Fibroblast of upper back skin (primary cell): ENCODE data around the gene TUBA3E.
A peak's percentile ranks its signal among the peaks of the same experiment; 100 is the strongest.
"Not testable (repeated sequence)": the region's sequence is repeated elsewhere in the genome, so short reads cannot be mapped to it uniquely, and the experiment has no call there.

Source experiments
- DNase-seq: peaks from one replicate; pipeline ENCODE4 v3.0.0-alpha.2; 2013

The TUBA3E gene

DNA sequence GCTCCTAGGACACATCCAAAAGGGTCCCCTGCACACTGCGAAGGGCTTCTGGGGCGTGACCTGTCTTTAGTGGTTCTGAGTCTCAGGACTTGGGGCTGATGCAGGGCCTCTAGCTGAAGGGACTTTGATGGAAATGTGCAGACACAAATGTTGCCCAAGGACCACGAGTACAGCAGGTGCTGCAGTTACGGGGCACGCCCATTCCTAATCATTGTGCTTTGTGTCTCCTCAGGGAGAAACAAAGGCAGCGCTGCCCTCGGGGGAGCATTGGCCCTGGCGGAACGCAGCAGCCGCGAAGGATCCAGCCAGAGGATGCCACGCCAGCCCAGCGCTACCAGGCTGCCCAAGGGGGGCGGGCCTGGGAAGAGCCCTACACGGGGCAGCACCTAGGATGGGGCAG is 8.0 kb downstream of the TUBA3E start:
- no peak for DNase-seq

DNA sequence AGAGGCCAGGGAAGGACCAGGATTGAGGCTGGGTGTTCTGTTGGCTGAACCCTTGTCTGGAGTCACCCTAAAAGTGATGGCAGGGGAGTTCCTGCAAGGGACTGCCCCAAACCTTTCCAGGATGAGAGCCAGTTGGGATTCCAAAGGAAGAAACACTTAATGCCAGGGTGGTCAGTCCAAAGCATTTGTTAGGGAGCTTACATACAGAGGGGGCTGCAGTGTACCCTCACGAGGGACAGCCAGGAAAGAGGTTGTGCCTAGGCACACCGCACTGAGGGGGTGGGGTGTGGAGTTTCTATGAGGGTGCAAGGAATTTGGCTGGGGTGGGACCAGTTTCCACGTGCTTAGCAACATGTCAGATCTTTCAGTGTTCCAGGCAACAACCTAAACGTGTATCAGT is 9.3 kb downstream of the TUBA3E start:
- DNase-seq: not testable (repeated sequence)

DNA sequence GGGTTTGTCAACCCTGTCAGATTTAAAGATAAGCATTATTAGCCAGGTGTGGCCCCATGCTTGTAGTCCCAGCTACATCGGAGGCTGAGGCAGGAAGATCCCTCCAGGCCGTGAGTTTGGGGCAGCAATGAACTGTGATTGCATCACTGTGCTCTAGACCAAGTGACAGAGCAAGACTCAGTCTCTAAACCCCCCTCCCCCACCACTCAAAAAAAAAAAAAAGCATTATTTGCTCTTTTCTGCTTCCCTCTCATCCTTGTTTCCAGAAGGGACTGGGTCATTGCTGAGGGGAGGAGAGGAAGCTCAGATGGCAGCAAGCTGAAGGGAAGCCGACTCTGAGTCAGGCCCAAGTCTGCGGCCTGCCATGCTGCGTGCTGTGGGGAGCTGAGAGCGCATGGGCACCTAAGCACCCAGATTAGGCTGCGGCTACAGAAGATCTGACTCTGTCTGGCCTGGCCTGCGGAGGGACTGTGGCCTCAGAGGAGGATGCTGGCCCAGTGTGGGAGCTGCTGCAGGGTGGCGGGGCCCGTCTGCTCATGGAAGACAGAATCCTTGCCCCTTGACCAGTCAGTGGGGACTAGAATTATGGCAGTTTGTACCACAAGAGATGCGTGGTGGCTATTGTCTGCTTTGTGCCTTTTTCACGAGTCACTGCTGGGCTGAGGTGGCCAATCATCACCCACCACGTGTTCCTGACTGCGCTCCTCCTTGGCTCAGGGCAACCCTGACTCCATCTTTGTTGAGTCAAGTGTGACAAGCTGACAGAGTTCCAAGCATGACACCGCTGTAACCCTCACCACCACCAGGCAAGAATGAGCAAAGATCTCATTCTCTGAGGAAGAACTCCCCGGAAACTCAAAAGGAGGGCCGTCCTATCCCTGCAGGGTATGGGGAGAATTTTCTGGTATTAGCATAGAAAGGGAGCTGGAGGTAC is 10.1 kb downstream of the TUBA3E start:
- DNase-seq: not testable (repeated sequence)

DNA sequence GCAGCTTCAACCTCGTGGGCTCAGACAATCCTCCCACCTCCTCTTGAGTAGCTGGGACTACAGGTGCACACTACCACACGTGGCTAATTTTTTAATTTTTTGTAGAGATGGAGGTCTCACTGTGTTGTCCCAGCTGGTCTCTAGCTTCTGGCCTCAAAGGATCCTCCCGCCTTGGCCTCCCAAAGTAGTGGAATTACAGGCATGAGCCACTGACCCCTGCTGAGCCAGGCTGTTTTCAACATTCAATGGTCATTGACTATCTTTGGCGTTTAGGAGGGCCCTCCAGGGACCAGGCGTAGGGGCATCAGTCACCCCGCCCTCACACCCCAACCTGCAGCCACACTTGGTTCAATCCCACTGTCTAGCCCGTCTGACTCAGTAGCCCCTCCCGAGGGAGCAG is 11.0 kb downstream of the TUBA3E start:
- no peak for DNase-seq

DNA sequence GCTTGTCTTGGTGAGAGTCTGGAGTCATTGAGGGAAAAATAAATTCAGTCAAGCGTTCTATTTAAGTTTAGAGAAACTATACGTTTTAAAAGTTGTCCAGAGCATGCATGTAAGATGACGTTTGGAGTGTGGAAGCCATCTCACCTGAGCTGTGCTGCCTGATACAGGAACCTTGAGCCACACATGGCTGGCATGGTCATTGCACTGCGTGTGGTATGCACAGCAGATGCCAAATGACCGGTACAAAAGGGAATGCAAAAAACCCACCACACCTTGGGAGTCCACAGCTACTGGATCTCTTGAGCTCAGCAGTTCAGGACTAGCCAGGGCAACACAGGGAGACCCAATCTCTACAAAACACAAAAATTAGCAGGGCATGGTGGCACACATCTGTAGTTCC is 11.8 kb downstream of the TUBA3E start:
- DNase-seq: no peak

DNA sequence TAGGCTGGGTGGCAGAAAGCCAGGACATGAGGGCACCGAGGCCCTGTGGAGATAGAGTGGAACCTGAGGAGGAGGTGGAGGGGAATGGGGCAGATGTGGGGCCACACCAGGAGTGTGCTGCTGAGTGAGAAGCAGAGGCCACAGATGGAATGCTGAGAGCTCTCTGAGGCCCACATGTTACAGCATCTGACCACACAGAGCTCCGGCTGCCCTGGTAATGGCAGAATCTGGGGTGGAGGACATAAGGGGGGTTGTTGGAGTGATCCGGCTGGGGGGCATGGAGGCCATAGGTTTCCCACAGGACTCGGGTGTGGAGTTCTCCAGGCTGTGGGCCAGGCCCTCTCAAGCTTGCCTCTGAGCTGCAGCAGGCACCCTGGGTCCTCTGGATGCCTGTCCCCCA is 12.3 kb downstream of the TUBA3E start:
- DNase-seq: no peak

DNA sequence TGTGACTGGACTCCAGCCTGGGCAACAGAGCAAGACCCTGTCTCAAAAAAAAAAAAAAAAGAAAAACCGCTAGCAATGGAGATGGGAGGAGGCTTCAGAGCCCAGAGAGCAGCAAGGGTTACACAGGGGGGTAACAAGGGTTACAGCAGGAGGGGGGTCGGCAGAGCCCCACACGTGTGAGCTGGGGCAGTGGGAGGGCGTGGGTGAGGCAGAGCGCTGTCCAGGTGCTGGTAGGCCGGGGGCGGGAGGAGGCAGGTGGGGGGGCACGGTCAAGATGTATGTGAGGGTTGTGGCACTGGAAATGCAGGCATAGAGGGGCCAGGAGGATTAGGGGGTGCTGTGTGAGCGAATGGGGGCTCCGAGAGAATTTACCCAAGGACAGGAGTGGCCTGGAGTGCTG is 12.8 kb downstream of the TUBA3E start:
- no peak for DNase-seq

DNA sequence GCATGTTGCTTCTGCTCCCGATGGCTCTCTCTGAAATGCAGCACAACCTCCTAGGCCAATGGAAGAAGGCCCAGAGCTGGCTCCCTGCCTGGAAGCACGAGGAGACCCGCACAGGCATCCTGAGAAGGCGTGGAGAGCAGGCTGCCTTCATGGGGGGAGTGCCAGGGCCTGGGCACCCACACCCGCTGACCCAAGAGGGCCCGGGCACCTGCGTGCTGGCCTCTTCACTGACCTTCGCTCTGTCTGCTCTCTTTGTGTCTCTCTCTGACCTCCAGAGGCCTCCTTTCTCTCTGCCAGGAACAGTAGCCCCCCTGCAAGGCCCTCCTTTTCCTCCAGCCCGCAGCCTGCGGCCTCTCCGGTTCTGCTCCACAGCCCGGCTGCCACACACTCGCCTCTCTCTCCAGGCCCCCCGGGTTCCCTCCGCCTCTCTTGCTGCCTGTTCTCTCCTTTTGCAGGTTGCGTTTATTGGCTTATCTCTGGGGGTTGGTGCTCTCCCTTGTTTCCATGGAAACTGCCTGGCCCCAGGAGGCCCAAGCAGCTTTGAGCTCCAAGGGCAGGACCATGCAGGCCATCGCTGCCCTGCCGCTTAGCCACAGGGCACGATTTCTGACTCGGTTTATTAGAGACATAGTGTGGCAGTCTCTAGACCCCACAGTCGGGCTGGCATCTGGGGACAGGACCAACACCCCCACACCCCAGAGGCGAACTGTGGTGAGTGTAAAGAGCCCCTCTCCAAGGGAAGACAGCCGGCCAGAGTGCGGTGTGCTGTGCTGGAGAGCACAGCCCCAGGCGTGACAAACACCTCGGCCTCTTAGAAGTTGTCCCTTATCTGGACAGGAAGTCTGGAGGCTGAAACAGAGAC is 14.5 kb downstream of the TUBA3E start:
- DNase-seq: peak; percentile 31

DNA sequence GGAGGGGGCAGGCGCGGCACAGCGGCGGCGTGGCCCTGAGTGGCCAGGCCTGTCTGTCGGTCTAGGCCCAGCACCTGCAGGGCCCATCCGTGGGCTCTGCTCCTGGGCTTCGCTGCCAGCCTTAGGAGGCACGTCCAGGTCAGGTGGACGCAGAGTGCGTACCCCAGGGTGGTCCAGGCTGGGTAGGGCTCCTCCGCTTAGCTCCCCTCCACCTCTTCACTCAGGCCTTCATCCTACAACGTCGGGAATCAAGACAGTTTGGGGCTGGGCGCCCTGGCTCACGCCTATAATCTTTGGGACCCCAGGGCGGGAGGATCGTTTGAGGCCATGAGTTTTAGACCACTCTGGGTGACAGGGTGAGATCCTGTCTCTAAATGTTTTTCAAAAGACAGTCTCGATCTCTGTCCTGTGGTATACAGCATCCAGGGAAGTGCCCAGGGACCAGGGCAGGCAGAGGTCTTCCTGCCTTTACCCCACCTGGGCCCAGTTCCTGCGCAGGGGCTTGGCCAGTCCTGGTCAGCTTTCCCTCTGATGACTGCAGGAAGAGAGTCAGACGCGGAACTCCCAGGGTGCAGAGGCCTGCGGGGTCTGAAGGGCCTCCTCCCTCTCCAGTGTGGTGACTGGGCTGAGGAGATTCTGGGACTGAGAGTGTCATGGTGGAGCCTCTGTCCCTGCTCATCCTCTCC is 15.3 kb downstream of the TUBA3E start:
- not testable (repeated sequence) for DNase-seq

DNA sequence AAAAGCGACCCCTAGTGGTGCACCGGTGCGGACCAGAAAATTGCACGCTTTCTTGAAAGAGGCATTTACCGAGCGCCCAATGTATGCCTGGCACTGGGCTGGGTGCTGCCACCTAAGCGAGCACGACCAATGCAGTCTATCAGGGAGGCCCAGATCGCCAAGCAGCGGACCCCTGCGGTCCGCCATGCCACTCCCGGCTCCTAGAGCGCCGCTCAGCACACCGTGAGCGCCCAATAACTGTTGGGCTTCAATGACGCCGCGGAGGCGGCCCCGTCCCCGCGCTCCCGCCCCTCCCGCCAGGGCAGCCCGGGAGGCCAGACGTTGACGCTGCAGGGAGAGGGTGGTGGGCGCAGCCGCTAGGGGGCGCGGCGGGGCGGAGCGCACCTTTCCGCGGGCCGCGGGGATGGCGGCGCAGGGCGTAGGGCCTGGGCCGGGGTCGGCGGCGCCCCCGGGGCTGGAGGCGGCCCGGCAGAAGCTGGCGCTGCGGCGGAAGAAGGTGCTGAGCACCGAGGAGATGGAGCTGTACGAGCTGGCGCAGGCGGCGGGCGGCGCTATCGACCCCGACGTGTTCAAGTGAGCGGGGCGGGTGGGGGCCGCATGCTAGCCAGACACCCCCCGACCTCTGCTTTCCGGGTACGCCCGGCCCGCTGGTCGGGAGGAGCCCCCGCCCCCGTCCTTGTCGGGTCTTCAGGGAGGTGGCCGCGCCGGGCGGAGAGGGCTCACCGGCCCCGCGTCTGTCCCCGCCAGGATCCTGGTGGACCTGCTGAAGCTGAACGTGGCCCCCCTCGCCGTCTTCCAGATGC is 16.2 kb downstream of the TUBA3E start, which contains the start of gene MZT2B:
Gene MZT2B, plus strand, starts transcription at position 383 of the 803 bp plus-strand sequence. Its CDS starts 21 bp downstream, at position 404.
- DNase-seq: peak; percentile 85

DNA sequence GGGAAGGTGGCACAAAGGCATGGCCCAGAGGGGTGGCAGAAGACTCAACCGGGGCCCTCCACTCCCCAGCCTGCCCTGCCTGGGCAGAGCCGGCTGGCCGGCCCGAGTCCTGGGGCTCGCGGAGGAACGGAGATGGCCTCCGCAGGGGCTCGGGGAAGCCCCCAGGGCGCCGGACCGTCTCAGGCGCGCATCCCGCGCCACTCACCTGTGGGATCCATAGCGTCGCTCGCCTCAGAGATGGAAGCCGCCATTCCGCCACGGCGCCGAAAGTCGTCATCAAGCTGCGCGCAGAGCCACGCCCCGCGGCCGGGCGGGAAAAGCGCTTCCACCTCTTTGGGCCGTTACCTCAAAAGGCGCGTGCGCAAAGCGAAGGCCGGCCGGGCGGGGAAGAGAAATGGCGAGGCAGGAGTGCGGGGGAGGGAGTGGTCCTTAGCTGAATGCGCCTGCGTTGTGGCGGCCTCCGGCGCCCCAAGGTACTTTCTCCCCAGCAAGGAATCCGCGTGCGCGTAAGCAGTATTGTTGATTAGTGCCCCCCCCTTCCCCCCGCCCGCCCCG is 16.8 kb downstream of the TUBA3E start, which contains the start of gene SMPD4:
Gene SMPD4, minus strand, starts transcription at position 278 of the 555 bp plus-strand sequence. CDS start 5,010 bp downstream, outside the sequence.
- DNase-seq: peak; percentile 96

DNA sequence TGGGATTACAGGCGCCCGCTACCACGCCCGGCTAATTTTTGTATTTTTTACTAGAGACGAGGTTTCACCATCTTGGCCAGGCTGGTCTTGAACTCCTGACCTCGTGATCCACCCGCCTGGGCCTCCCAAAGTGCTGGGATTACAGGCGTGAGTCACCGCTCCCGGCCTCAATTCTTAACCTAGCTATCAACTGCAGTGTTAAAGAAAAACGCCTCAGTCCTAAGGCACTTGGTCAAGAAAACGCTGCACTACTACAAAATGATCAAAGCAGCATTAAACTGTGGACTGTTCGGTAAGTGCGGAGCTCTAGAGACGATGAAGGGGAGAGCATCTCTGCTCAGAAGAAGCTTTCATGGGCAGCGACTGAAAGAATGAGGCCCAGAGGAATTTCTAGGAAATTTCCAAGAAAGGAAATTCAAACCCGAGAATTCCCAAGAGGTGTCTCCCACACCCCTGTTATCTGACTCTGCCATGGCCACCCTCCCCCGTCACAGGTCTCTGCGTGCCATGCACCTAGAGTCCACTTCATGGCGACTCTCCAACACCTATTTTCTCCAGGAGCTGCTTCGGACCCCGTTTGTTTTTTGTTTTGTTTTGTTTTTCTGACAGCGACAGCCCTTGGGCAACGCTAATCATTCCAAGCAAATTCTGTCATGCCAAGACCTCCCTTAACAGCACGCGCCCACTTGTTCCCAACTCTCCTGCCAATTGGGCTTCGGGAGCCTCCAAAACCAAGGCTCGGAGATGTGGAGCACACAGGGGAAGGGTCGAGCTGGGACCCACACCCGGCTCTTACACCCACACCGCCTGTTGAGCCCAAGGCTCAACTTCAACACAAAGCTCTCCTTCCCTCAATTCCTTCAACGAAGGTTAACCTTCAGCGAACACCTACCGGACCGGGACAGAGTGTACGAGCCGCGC is 17.6 kb downstream of the TUBA3E start:
- not testable (repeated sequence) for DNase-seq

DNA sequence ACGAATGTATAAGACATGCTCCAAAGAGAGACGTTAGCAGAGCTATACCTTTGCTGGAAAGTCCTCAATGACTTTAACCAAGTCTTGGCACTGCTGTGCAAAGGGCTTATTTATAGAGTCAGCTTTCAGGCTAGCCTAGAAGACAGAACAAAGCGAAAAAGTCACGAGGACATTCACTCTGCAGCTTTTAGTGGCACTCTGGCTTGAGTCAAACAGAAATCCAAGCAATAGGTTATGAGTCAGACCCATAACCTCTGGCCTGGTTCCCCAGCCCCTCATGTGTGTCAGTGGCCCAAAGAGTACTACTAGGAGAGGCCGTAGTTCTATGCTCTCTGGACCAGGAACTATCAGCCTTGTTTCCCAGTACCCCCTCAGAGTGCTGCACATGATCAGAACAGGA is 23.4 kb downstream of the TUBA3E start:
- DNase-seq: not testable (repeated sequence)

DNA sequence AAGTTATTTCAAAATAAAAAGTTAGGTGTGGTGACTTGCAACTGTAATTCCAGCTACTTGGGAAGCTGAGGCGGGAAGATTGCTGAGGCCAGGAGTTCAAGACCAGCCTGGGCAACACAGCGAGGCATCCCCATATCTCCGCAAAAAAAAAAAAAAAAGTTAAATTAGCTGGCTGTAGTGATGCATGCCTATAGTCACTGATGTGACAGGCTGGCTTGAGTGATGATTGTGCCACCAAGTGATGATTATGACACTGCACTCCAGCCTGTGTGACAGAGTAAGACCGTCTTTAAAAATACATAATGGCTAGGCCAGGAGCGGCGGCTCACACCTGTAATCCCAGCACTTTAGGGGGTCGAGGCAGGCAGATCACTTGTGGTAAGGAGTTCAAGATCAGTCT is 28.3 kb downstream of the TUBA3E start:
- DNase-seq: no peak

DNA sequence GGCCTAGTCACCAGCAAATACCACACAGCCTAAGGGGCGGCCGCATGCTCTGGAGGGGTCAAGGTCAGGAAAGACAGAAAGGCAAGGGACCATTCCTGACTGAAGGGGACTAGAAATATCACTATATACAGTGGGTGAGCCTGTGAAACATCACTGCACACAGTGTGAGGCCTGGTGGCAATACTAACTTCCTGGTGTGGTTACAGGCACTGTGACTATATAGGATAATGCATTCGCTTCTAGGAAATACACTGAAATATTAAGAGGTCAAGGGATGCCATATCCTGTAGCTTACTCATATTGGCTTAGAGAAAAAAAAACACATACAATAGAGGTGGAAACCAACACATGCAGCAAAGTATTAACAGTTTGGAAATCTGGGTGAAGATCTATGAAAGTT is 29.1 kb downstream of the TUBA3E start:
- not testable (repeated sequence) for DNase-seq

DNA sequence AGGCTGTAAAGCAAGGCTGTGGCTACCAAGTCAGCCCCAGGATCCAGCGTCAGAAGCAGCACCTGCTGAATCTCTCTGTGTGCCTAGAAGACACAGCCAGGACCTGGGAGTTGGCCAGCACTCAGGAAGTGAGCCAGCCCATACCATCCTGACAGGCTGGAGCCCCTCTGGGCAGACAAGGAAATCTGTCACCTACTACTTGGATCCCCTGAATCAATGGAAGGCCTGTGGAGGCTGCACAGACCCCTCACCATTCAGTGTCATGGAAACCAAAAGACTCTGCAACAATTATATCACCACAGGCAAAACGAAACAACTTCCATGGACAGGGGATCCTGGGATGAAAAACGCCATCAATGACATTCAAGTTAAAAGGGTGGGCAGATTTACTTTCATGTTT is 31.6 kb downstream of the TUBA3E start:
- not testable (repeated sequence) for DNase-seq

DNA sequence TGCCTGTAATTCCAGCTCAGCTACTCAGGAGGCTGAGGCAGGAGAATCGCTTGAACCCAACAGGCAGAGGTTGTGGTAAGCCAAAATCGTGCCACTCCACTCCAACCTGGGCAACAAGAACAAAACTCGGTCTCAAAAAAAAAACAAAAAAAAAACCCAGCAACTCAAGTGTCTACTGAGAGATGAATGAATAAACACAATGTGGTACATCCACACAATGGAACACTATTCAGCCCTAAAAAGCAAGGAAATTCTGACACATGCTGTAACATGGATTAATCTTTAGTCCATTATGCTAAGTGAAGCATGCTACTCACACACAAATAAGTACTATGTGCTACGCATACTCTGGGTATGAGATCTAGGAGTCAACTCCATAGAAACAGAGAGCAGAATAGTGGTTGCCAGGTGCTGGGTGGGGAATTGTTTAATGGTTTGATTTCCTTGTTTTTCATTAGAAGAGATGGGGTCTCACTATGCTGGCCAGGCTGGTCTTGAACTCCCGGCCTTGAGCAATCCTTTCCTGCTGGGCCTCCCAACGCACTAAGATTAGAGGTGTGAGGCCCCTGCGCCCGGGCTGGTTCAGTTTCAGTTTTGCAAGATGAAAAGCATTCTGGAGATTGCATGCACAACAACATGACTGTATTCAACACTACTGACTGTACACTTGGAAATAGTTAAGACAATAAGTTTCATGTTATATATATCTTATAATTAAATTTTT is 32.8 kb downstream of the TUBA3E start:
- DNase-seq: no peak

DNA sequence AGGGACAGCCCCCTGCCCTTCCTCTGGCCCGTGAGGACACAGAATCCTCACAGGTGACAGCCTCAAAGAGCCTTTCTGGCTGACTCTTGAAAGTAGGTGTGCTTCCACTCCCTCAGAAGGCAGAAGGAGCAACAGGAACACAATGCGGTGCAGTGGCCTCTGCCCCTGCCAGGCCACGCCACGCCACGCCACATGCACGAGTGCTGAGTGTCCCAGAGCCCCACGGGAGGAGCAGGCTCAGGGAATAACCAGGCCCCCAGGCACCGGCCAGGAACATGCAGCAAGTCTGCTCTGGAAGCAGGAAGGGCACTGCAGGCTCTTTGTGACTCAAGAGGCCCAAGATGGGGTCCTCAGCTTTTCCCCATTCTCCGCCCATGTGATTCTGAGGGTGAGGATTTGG is 35.3 kb downstream of the TUBA3E start:
- no peak for DNase-seq

DNA sequence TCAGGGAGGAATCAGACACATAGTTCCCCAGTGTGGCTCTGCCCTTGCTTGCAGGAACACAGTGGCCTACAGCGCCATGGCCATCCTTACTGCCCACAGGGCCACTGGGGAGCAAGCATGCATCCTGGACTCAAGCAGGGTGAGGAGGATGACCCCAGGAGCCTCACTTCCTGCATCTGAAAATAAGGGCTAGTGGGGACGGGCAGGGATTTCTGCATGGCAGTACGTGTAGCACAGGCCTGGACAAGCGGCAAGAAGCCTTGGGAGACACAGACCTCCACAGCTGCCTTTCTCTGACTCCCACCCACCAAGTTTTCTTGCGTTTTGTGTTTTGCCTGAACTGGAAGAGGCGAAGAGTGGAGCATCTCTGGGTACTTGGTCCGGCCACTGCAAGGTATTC is 35.8 kb downstream of the TUBA3E start:
- DNase-seq: not testable (repeated sequence)
